BE2C (cell line): Measurements from ENCODE around the gene MYO7B.
"Not testable (repeated sequence)": the region's sequence is repeated elsewhere in the genome, so short reads cannot be mapped to it uniquely, and the experiment has no call there.

Source experiments
- DNase-seq: peaks from one replicate; pipeline ENCODE4 v3.0.0-alpha.2; 2020
- H3K27me3 ChIP-seq: fragments of 250-450 bp; sonication (Bioruptor Pico); 2 replicates; pipeline ENCODE4 v1.5.1; 2020; ENCODE audit warnings: mild to moderate bottlenecking
- H3K36me3 ChIP-seq: fragments of 250-450 bp; sonication (Bioruptor Pico); 2 replicates; pipeline ENCODE4 v1.5.1; 2020; ENCODE audit warnings: mild to moderate bottlenecking
- H3K4me1 ChIP-seq: fragments of 250-450 bp; sonication (Bioruptor Pico); 2 replicates; pipeline ENCODE4 v1.5.1; 2020
- H3K4me3 ChIP-seq: 2 replicates; pipeline ENCODE4 v1.5.1; 2011; ENCODE audit warnings: low read depth, low read length
- H3K9me3 ChIP-seq: fragments of 250-450 bp; sonication (Bioruptor Pico); 2 replicates; pipeline ENCODE4 v1.5.1; 2020
- TF ChIP-seq, protein P1 (sequence below): IDR thresholded peaks from 2 replicates; pipeline ENCODE4 v1.5.1; 2012; ENCODE audit warnings: mild to moderate bottlenecking, low read depth, low read length

Gene MYO7B

DNA sequence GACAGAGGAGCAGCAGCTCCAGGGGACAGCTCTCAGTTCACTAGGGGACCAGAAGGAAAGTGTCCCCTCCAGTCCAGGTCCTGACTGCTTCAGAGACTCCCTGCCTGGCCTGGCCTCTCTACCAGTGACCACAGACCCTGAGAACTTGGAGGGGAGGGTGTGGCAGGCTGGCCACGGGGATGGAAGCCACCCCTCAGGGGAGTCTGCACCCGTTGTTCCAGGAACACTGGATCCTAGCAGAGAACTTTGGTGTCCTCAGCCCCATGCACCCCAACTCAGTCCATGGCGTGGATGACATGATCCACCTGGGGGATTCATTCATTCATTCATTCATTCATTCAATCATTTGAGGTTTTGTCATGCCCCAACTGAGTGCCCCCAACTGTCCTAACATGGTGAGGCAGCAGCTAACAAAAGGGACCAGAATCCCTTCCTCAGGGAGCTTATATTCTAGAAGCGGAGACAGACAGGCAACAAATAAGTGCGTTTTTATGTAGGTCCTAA, 31.9 kb downstream of the MYO7B start:
- H3K9me3 ChIP-seq, result no peaks in the 10 kb centered on the region
- H3K27me3 ChIP-seq, result no peaks in the 10 kb centered on the region
- DNase-seq, result no peak
- H3K4me3 ChIP-seq, result no peak overlapping the region
- H3K36me3 ChIP-seq, result no peaks in the 10 kb centered on the region
- H3K4me1 ChIP-seq, result no peaks in the 10 kb centered on the region
- TF ChIP-seq, protein P1, sequence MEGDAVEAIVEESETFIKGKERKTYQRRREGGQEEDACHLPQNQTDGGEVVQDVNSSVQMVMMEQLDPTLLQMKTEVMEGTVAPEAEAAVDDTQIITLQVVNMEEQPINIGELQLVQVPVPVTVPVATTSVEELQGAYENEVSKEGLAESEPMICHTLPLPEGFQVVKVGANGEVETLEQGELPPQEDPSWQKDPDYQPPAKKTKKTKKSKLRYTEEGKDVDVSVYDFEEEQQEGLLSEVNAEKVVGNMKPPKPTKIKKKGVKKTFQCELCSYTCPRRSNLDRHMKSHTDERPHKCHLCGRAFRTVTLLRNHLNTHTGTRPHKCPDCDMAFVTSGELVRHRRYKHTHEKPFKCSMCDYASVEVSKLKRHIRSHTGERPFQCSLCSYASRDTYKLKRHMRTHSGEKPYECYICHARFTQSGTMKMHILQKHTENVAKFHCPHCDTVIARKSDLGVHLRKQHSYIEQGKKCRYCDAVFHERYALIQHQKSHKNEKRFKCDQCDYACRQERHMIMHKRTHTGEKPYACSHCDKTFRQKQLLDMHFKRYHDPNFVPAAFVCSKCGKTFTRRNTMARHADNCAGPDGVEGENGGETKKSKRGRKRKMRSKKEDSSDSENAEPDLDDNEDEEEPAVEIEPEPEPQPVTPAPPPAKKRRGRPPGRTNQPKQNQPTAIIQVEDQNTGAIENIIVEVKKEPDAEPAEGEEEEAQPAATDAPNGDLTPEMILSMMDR, result no peak

DNA sequence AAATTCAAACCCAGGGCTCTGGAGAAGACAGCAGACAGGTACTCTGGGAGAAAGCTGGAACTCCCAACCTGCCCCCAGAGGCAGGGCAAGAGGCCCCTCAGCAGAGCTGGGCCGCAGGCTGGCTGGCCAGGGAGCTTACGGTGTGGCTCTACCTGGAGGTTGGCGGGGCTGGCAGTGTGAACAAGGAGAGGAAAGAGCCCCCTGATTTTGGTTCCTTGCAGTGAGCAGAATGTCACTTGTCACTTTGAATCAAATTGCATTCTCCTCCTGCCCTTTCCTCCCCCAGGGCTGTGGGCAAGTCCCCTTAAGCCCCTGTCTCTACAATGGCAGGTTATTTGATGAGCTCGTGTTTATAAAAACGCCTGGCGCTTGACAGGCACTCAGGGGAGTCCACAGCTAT, 32.6 kb downstream of the MYO7B start:
- H3K9me3 ChIP-seq, result no peaks in the 10 kb centered on the region
- H3K4me3 ChIP-seq, result no peak overlapping the region
- no peaks in the 10 kb centered on the region for H3K4me1 ChIP-seq
- no peak for DNase-seq
- H3K36me3 ChIP-seq, result no peaks in the 10 kb centered on the region
- TF ChIP-seq, protein P1, result no peak
- no peaks in the 10 kb centered on the region for H3K27me3 ChIP-seq

DNA sequence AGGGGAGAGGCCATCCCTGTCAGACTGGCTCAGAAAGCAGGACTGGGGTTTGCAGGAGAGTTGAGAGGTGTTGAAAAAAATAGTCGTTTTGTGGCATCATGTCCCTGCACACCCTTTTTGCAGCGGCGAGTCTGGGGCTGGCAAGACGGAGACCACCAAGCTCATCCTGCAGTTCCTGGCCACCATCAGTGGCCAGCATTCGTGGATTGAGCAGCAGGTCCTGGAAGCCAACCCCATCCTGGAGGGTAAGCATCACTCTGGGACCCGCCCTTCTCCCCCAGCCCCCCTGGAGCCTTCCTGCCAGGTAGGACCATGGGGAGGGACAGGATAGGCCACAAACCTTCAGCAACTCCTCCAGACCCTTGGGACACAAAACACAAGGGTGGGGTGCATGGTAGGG, 34.2 kb downstream of the MYO7B start:
- no peaks in the 10 kb centered on the region for H3K4me1 ChIP-seq
- H3K27me3 ChIP-seq, result no peaks in the 10 kb centered on the region
- no peak overlapping the region for H3K4me3 ChIP-seq
- H3K36me3 ChIP-seq, result no peaks in the 10 kb centered on the region
- no peaks in the 10 kb centered on the region for H3K9me3 ChIP-seq
- TF ChIP-seq, protein P1, result no peak
- no peak for DNase-seq

DNA sequence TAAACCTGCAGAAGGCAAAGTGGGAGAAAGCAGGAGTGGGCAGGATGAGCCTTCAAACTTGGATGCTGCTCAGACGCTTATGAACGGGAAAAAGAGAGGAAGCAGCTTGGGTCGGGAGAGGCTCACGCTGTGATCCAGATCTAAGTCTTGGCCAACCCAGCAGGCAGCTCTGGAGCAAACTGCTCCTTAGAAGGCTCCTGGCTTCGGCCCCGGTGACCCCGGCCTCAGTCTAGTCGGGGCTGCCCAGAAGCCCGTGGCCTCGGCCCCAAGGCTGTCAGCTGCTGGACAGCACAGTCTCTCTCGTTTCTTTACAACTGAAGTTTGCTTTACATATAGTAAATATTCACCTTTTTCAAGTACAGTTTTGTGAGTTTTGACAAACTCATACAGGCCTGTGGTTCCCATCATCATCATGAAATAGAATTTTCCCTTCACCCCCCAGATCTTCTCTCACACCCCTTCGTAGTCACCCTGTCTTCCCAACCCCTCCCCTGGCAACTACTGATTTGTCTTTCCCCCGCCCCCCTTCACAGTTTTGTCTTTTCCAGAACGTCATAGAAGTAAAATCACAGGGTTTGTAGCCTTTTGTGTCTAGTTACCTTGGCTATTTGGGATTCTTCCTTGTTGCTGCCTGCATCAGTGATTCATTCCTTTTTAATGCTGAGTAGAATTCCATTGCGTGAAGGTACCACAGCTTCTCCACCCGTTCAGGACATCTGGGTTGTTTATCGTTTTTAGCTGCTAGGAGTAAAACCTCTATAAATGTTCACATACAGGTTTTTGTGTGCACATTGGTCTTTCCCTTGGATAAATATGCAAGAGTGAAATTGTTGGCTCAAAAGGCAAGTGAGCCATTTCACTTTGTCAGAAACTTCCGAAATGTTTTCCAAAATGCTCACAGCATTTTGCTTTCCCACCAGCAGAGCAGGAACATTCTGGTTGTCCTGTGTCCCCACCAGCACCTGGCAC, 35.1 kb downstream of the MYO7B start:
- DNase-seq, result no peak
- Histone ChIP-seq H3K27me3 (no peaks in the 10 kb centered on the region), H3K36me3 (no peaks in the 10 kb centered on the region), H3K9me3 (no peaks in the 10 kb centered on the region), H3K4me3 (no peak overlapping the region), H3K4me1 (no peaks in the 10 kb centered on the region)
- TF ChIP-seq, protein P1, result no peak

DNA sequence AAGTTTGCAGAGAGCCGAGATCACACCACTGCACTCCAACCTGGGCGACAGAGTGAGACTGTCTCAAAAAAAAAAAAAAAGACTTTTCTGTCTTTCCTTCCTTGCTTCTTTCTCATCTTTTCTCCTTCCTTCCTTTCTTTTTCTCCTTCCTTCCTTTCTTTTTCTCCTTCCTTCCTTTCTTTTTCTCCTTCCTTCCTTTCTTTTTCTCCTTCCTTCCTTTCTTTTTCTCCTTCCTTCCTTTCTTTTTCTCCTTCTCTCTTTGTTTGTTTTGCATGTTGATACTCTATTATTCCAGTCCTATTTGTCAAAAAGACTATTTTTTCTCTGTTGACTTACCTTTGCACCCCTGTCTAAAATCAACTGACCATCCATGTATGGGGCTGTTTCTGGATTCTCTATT, 36.9 kb downstream of the MYO7B start:
- H3K4me1 ChIP-seq, H3K4me3 ChIP-seq: not testable (repeated sequence)

DNA sequence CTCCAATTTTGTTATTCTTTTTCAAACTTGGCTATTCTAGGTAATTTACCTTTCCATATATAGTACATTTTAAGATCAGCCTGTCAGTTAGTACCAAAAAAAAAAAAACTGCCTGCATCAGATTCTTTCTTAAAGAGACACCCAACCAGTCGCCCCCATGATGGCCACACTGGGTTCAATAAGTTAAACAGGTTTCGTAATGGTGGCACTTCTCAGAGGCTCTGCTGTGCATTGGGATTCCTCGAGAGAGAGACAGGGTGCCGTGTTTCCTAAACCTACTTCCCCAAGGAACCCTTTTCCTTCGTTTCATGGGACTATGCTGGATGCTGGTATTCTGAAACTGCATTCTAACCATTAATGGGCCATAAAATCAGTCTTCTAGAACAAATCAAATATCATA, 37.4 kb downstream of the MYO7B start:
- no peak for DNase-seq
- Histone ChIP-seq H3K4me1 (no peaks in the 10 kb centered on the region), H3K36me3 (no peaks in the 10 kb centered on the region), H3K4me3 (no peak overlapping the region), H3K27me3 (no peaks in the 10 kb centered on the region), H3K9me3 (no peaks in the 10 kb centered on the region)
- TF ChIP-seq, protein P1, result no peak

More for the DNA sequence above, 36.9 kb downstream of the MYO7B start:
- H3K9me3 ChIP-seq, H3K27me3 ChIP-seq, DNase-seq, H3K36me3 ChIP-seq: not testable (repeated sequence)
